ENCODE measurements around the gene PGBD5. TPM values are rescaled to one million over a fixed set of nuclear protein-coding genes. Genes with fewer than 3 reads are reported as not detected.

The PGBD5 gene
- total RNA-seq, 2 experiments from 2014 or later: not detected

- no peak overlapping the region for H3K4me3 Mint-ChIP-seq
- H3K27me3 Mint-ChIP-seq (ENCODE audit: low read depth): peaks cover 4% of the 10 kb centered on the region
- no peak overlapping the region for H3K27ac Mint-ChIP-seq
- no peak for DNase-seq
- intact Hi-C loops (cut with micrococcal nuclease): no loop called here
- no peaks in the 10 kb centered on the region for H3K36me3 Mint-ChIP-seq (ENCODE audit: low read depth)
- CTCF ChIA-PET: interaction anchor here (0.7 kb wide), 1 partner anchor 379 kb away, joined by 5 read pairs; no protein-coding TSS in a partner anchor
- H3K4me1 Mint-ChIP-seq (ENCODE audit: low read depth): no peaks in the 10 kb centered on the region
- H3K9me3 Mint-ChIP-seq: no peaks in the 10 kb centered on the region
These were observed 80.8 kb downstream of the PGBD5 start for GRCh38 chr1:230345139-230345885.

- no peaks in the 10 kb centered on the region for H3K9me3 Mint-ChIP-seq
- no peak overlapping the region for H3K27ac Mint-ChIP-seq
- no peaks in the 10 kb centered on the region for H3K36me3 Mint-ChIP-seq (ENCODE audit: low read depth)
- intact Hi-C loops (cut with micrococcal nuclease): no loop called here
- no peaks in the 10 kb centered on the region for H3K4me1 Mint-ChIP-seq (ENCODE audit: low read depth)
- H3K27me3 Mint-ChIP-seq (ENCODE audit: low read depth): peaks cover 6% of the 10 kb centered on the region
- H3K4me3 Mint-ChIP-seq: no peak overlapping the region
- no peak for DNase-seq
- CTCF ChIA-PET: no interaction called here
These were observed 83.4 kb downstream of the PGBD5 start for GRCh38 chr1:230342699-230343098.

GRCh38 chr1:230342019-230342418, 84.1 kb downstream of the PGBD5 start:
- no peaks in the 10 kb centered on the region for H3K36me3 Mint-ChIP-seq (ENCODE audit: low read depth)
- peaks cover 6% of the 10 kb centered on the region for H3K27me3 Mint-ChIP-seq (ENCODE audit: low read depth)
- DNase-seq: no peak
- intact Hi-C loops (cut with micrococcal nuclease): no loop called here
- no peaks in the 10 kb centered on the region for H3K9me3 Mint-ChIP-seq
- CTCF ChIA-PET: no interaction called here
- no peak overlapping the region for H3K4me3 Mint-ChIP-seq
- no peaks in the 10 kb centered on the region for H3K4me1 Mint-ChIP-seq (ENCODE audit: low read depth)
- H3K27ac Mint-ChIP-seq: no peak overlapping the region

GRCh38 chr1:230341162-230341546, 85.0 kb downstream of the PGBD5 start:
- H3K27ac Mint-ChIP-seq: no peak overlapping the region
- CTCF ChIA-PET: no interaction called here
- H3K9me3 Mint-ChIP-seq: no peaks in the 10 kb centered on the region
- H3K36me3 Mint-ChIP-seq (ENCODE audit: low read depth): no peaks in the 10 kb centered on the region
- H3K4me3 Mint-ChIP-seq: no peak overlapping the region
- H3K4me1 Mint-ChIP-seq (ENCODE audit: low read depth): no peaks in the 10 kb centered on the region
- no peak for DNase-seq
- intact Hi-C loops (cut with micrococcal nuclease): no loop called here
- peaks cover 6% of the 10 kb centered on the region for H3K27me3 Mint-ChIP-seq (ENCODE audit: low read depth)

- no peaks in the 10 kb centered on the region for H3K36me3 Mint-ChIP-seq (ENCODE audit: low read depth)
- no peaks in the 10 kb centered on the region for H3K4me1 Mint-ChIP-seq (ENCODE audit: low read depth)
- H3K4me3 Mint-ChIP-seq: no peak overlapping the region
These were observed 85.5 kb downstream of the PGBD5 start for GRCh38 chr1:230340526-230341161.

GRCh38 chr1:230339033-230339432, 87.1 kb downstream of the PGBD5 start:
- no peaks in the 10 kb centered on the region for H3K36me3 Mint-ChIP-seq (ENCODE audit: low read depth)
- H3K4me3 Mint-ChIP-seq: no peak overlapping the region
- intact Hi-C loops (cut with micrococcal nuclease): no loop called here
- H3K27me3 Mint-ChIP-seq (ENCODE audit: low read depth): peaks cover 4% of the 10 kb centered on the region
- no peak overlapping the region for H3K27ac Mint-ChIP-seq
- CTCF ChIA-PET: interaction anchor here (0.5 kb wide), 1 partner anchor 19 kb away, joined by 3 read pairs; no protein-coding TSS in a partner anchor
- H3K4me1 Mint-ChIP-seq (ENCODE audit: low read depth): no peaks in the 10 kb centered on the region
- DNase-seq: no peak
- no peaks in the 10 kb centered on the region for H3K9me3 Mint-ChIP-seq

More at GRCh38 chr1:230340526-230341161, 85.5 kb downstream of the PGBD5 start:
- Mint-ChIP-seq H3K9me3 (no peaks in the 10 kb centered on the region), H3K27me3 (ENCODE audit: low read depth) (peaks cover 6% of the 10 kb centered on the region), H3K27ac (no peak overlapping the region)
- CTCF ChIA-PET: no interaction called here
- intact Hi-C loops (cut with micrococcal nuclease): no loop called here
- DNase-seq: no peak

- H3K9me3 Mint-ChIP-seq: no peaks in the 10 kb centered on the region
- H3K4me1 Mint-ChIP-seq (ENCODE audit: low read depth): no peaks in the 10 kb centered on the region
- CTCF ChIA-PET: no interaction called here
- peaks cover 2% of the 10 kb centered on the region for H3K27me3 Mint-ChIP-seq (ENCODE audit: low read depth)
- intact Hi-C loops (cut with micrococcal nuclease): no loop called here
- no peak overlapping the region for H3K4me3 Mint-ChIP-seq
- no peak overlapping the region for H3K27ac Mint-ChIP-seq
- no peak for DNase-seq
- H3K36me3 Mint-ChIP-seq (ENCODE audit: low read depth): no peaks in the 10 kb centered on the region
These were observed 88.9 kb downstream of the PGBD5 start for GRCh38 chr1:230337266-230337665.

- no peaks in the 10 kb centered on the region for H3K36me3 Mint-ChIP-seq (ENCODE audit: low read depth)
- H3K4me1 Mint-ChIP-seq (ENCODE audit: low read depth): no peaks in the 10 kb centered on the region
- intact Hi-C loops (cut with micrococcal nuclease): no loop called here
- no peak overlapping the region for H3K27ac Mint-ChIP-seq
- H3K27me3 Mint-ChIP-seq (ENCODE audit: low read depth): peaks cover 2% of the 10 kb centered on the region
- CTCF ChIA-PET: no interaction called here
- H3K4me3 Mint-ChIP-seq: no peak overlapping the region
- DNase-seq: no peak
- H3K9me3 Mint-ChIP-seq: no peaks in the 10 kb centered on the region
These were observed 90.1 kb downstream of the PGBD5 start for GRCh38 chr1:230335861-230336522.

GRCh38 chr1:230334447-230334837, 91.7 kb downstream of the PGBD5 start:
- H3K9me3 Mint-ChIP-seq: no peaks in the 10 kb centered on the region
- no peak overlapping the region for H3K4me3 Mint-ChIP-seq
- CTCF ChIA-PET: interaction anchor here (0.7 kb wide), 1 partner anchor 91 kb away, joined by 3 read pairs; no protein-coding TSS in a partner anchor

GRCh38 chr1:230333590-230334446, 92.3 kb downstream of the PGBD5 start:
- no peaks in the 10 kb centered on the region for H3K9me3 Mint-ChIP-seq
- H3K27me3 Mint-ChIP-seq (ENCODE audit: low read depth): no peaks in the 10 kb centered on the region
- H3K36me3 Mint-ChIP-seq (ENCODE audit: low read depth): no peaks in the 10 kb centered on the region
- no peaks in the 10 kb centered on the region for H3K4me1 Mint-ChIP-seq (ENCODE audit: low read depth)
- H3K27ac Mint-ChIP-seq: no peak overlapping the region
- no peak for DNase-seq
- intact Hi-C loops (cut with micrococcal nuclease): no loop called here
- CTCF ChIA-PET: interaction anchor here (0.7 kb wide), 1 partner anchor 90 kb away, joined by 3 read pairs; no protein-coding TSS in a partner anchor
- H3K4me3 Mint-ChIP-seq: no peak overlapping the region

More at GRCh38 chr1:230334447-230334837, 91.7 kb downstream of the PGBD5 start:
- peaks cover under 1% of the 10 kb centered on the region for H3K27me3 Mint-ChIP-seq (ENCODE audit: low read depth)
- intact Hi-C loops (cut with micrococcal nuclease): no loop called here
- no peaks in the 10 kb centered on the region for H3K4me1 Mint-ChIP-seq (ENCODE audit: low read depth)
- DNase-seq: no peak
- H3K27ac Mint-ChIP-seq: no peak overlapping the region
- H3K36me3 Mint-ChIP-seq (ENCODE audit: low read depth): no peaks in the 10 kb centered on the region

- H3K9me3 Mint-ChIP-seq: no peaks in the 10 kb centered on the region
- H3K4me3 Mint-ChIP-seq: no peak overlapping the region
- no peaks in the 10 kb centered on the region for H3K36me3 Mint-ChIP-seq (ENCODE audit: low read depth)
- H3K4me1 Mint-ChIP-seq (ENCODE audit: low read depth): peaks cover 3% of the 10 kb centered on the region
- CTCF ChIA-PET: no interaction called here
- H3K27ac Mint-ChIP-seq: no peak overlapping the region
- intact Hi-C loops (cut with micrococcal nuclease): no loop called here
- H3K27me3 Mint-ChIP-seq (ENCODE audit: low read depth): no peaks in the 10 kb centered on the region
- no peak for DNase-seq
These were observed 93.5 kb downstream of the PGBD5 start for GRCh38 chr1:230332575-230333066.

GRCh38 chr1:230332061-230332460, 94.1 kb downstream of the PGBD5 start:
- no peak overlapping the region for H3K27ac Mint-ChIP-seq
- intact Hi-C loops (cut with micrococcal nuclease): no loop called here
- H3K36me3 Mint-ChIP-seq (ENCODE audit: low read depth): no peaks in the 10 kb centered on the region
- peaks cover 3% of the 10 kb centered on the region for H3K4me1 Mint-ChIP-seq (ENCODE audit: low read depth)
- no peak overlapping the region for H3K4me3 Mint-ChIP-seq
- DNase-seq: no peak
- CTCF ChIA-PET: no interaction called here
- no peaks in the 10 kb centered on the region for H3K9me3 Mint-ChIP-seq
- no peaks in the 10 kb centered on the region for H3K27me3 Mint-ChIP-seq (ENCODE audit: low read depth)

All from activated naive CD4-positive, alpha-beta T cell treated with anti-CD3 and anti-CD28 coated beads for 36 hours (primary cell).